Measurements from ENCODE around the gene SIT1. TPM values are rescaled to one million over a fixed set of nuclear protein-coding genes. Genes with fewer than 3 reads are reported as not detected.

Gene SIT1
- total and polyA plus RNA-seq, 2 experiments from 2014 or later = 13.2 to 14.7 TPM

GRCh38 chr9:35608221-35608620, 42.5 kb downstream of the SIT1 start:
- Mint-ChIP-seq H3K36me3 (ENCODE audit: low read depth) (peaks cover 10% of the 10 kb centered on the region), H3K9me3 (no peaks in the 10 kb centered on the region), H3K4me3 (no peak overlapping the region), H3K27me3 (ENCODE audit: insufficient read depth, low read depth, poor library complexity) (peaks cover 6% of the 10 kb centered on the region), H3K27ac (no peak overlapping the region), H3K4me1 (peaks cover 3% of the 10 kb centered on the region; the same call in 2 of the 3 replicates)
- Histone ChIP-seq H3K4me1 (ENCODE audit: insufficient read depth) (peaks cover 10% of the 10 kb centered on the region), H3K36me3 (ENCODE audit: insufficient read depth) (no peaks in the 10 kb centered on the region), H4K20me1 (replicated peaks; ENCODE audit: insufficient read depth) (no peaks in the 10 kb centered on the region; the same call in none of the 2 replicates), H3K4me2 (no peak overlapping the region), H2AFZ (no peak overlapping the region), H3K9me2 (ENCODE audit: insufficient read depth) (no peaks in the 10 kb centered on the region), H3K4me3 (no peak overlapping the region), H3K27me3 (ENCODE audit: insufficient read depth) (no peaks in the 10 kb centered on the region), H3K27ac (ENCODE audit: low read depth) (no peak overlapping the region), H3K79me2 (replicated peaks; ENCODE audit: insufficient read depth) (peaks cover 4% of the 10 kb centered on the region; the same call in 1 of the 2 replicates), H3F3A (replicated peaks; ENCODE audit: low read depth) (peaks cover 12% of the 10 kb centered on the region; the same call in 1 of the 2 replicates)
- TF ChIP-seq STAT1 (IDR thresholded peaks at IDR 0.05; ENCODE audit: unreplicated experiment) = no peak
- no peak for TF ChIP-seq REST (IDR thresholded peaks at IDR 0.05; ENCODE audit: unreplicated experiment)
- no peak for TF ChIP-seq JUNB (IDR thresholded peaks at IDR 0.05; ENCODE audit: unreplicated experiment)
- no peak for TF ChIP-seq NANOG (IDR thresholded peaks at IDR 0.05; ENCODE audit: borderline replicate concordance)
- no peak for TF ChIP-seq ETS1 (IDR thresholded peaks at IDR 0.05)
- TF ChIP-seq EZH2phosphoT487 (IDR thresholded peaks at IDR 0.05; ENCODE audit: unreplicated experiment) = no peak
- no peak for TF ChIP-seq POLR2AphosphoS5 (IDR thresholded peaks at IDR 0.05; ENCODE audit: low read depth)
- TF ChIP-seq ZNF114 (CRISPR knock-in tag; IDR thresholded peaks at IDR 0.05) = no peak
- TF ChIP-seq CTCF (conservative IDR thresholded peaks at IDR 0.05; ENCODE audit: low read depth in 2 of 2) = no peak
- TF ChIP-seq ZNF331 (CRISPR knock-in tag; IDR thresholded peaks at IDR 0.05; ENCODE audit: low read depth) = no peak
- TF ChIP-seq CREB1 (CRISPR knock-in tag; IDR thresholded peaks at IDR 0.05; ENCODE audit: low read depth) = no peak
- TF ChIP-seq ZNF462 (CRISPR knock-in tag; IDR thresholded peaks at IDR 0.05) = no peak
- no peak for TF ChIP-seq EZH2 (IDR thresholded peaks at IDR 0.05; ENCODE audit: low read depth, unreplicated experiment)
- no peak for ATAC-seq
- no peak for DNase-seq (ENCODE audit: low spot score)

Measured in GM23338 (cell line).